Stimulated activated CD4-positive, alpha-beta T cell treated with anti-CD3 and anti-CD28 coated beads, Interleukin-1b, Interleukin-23, amount 100 ng/mL, for 24 hours (primary cell): ENCODE results near the gene GPR162.
A peak's percentile ranks its signal among the peaks of the same experiment; 100 is the strongest.
"Not testable (repeated sequence)": the region's sequence is repeated elsewhere in the genome, so short reads cannot be mapped to it uniquely, and the experiment has no call there.

Experiments
- DNase-seq, 4 experiments: peaks; one replicate each; pipeline ENCODE4 v3.0.0-alpha.2; 2020; ENCODE audit warnings: low read depth in 4 of 4, low spot score in 1 of 4

Gene GPR162

GRCh38 chr12:6852651-6853354 lies 31.2 kb downstream of the GPR162 start:
- peak in 2 of 4 experiments; percentile 66 to 77 for DNase-seq

GRCh38 chr12:6853626-6854025 lies 32.0 kb downstream of the GPR162 start:
- no peak for DNase-seq

GRCh38 chr12:6854036-6854435 lies 32.4 kb downstream of the GPR162 start:
- no peak for DNase-seq

GRCh38 chr12:6855322-6855721 lies 33.7 kb downstream of the GPR162 start:
- DNase-seq, result no peak

GRCh38 chr12:6858799-6859198 lies 37.2 kb downstream of the GPR162 start:
- no peak for DNase-seq

- no peak for DNase-seq
These were observed 38.5 kb downstream of the GPR162 start for GRCh38 chr12:6860116-6860515.

GRCh38 chr12:6860942-6861341 lies 39.3 kb downstream of the GPR162 start:
- no peak for DNase-seq

GRCh38 chr12:6861391-6861790 lies 39.8 kb downstream of the GPR162 start:
- DNase-seq, result no peak

GRCh38 chr12:6863033-6863432 lies 41.4 kb downstream of the GPR162 start:
- no peak for DNase-seq

GRCh38 chr12:6863586-6864321 lies 42.1 kb downstream of the GPR162 start:
- DNase-seq, result no peak

- not testable (repeated sequence) for DNase-seq
These were observed 43.7 kb downstream of the GPR162 start for GRCh38 chr12:6865307-6865706.

- no peak for DNase-seq
These were observed 44.7 kb downstream of the GPR162 start for GRCh38 chr12:6866163-6866919.

- no peak for DNase-seq
These were observed 45.3 kb downstream of the GPR162 start for GRCh38 chr12:6866920-6867412.

- DNase-seq, result peak in 3 of 4 experiments; percentile 70 to 74 (median 74)
These were observed 46.0 kb downstream of the GPR162 start, which contains the start of gene TPI1 for GRCh38 chr12:6867413-6868210. TPI1 (plus strand) TSS chr12:6867531; CDS start chr12:6867567, 36 bp downstream.

GRCh38 chr12:6868211-6869048 lies 46.8 kb downstream of the GPR162 start:
- no peak for DNase-seq

- peak in 3 of 4 experiments; percentile 74 to 78 (median 76) for DNase-seq
These were observed 47.7 kb downstream of the GPR162 start for GRCh38 chr12:6869049-6870021.

GRCh38 chr12:6870304-6870703 lies 48.7 kb downstream of the GPR162 start:
- DNase-seq, result not testable (repeated sequence)
